BJ (cell line): ENCODE measurements around the gene LRRC8B. TPM values are rescaled to one million over a fixed set of nuclear protein-coding genes. Genes with fewer than 3 reads are reported as not detected.

Experiments used
- CTCF ChIA-PET: fragments of 350-600 bp; formaldehyde crosslinking; extraction: SDS; loops from one replicate; lab custom pipeline; 2021; ENCODE audit warnings: antibody characterized with exemption, inconsistent platforms; lab: Yijun Ruan, JAX
- POLR2A ChIA-PET: fragments of 300-600 bp; sonication (Branson Sonifier 250); formaldehyde crosslinking; extraction: SDS; loops from one replicate; lab custom pipeline; 2021; ENCODE audit warnings: antibody characterized with exemption; lab: Charles Lee
- DNase-seq: peaks from one replicate; pipeline ENCODE4 v3.0.0-alpha.2; 2011; ENCODE audit warnings: low read depth
- H3K27me3 ChIP-seq: 2 replicates; pipeline ENCODE4 v1.6.0; 2011; ENCODE audit warnings: low read length; ENCODE audit not compliant: control insufficient read depth, insufficient read depth
- H3K36me3 ChIP-seq: 2 replicates; pipeline ENCODE4 v1.5.1; 2011; ENCODE audit warnings: low read length; ENCODE audit not compliant: control insufficient read depth, insufficient read depth
- H3K4me3 ChIP-seq: 2 replicates; pipeline ENCODE4 v1.5.1; 2011; ENCODE audit warnings: low read depth, mild to moderate bottlenecking, control low read depth, low read length
- polyA plus RNA-seq: library from polyadenylated mRNA; depleted of rRNA; stranded (reverse); fragments of >200 nt; gene quantifications from 2 replicates; pipeline ENCODE4 v1.2.3, GENCODE V29; 2011
- TF ChIP-seq, protein P1 (sequence below): IDR thresholded peaks from 2 replicates; pipeline ENCODE4 v1.5.1; 2011; ENCODE audit warnings: low read depth, mild to moderate bottlenecking, control low read depth, inconsistent platforms, low read length, moderate library complexity; ENCODE audit not compliant: insufficient read depth

Gene LRRC8B
- polyA plus RNA-seq, 1 experiment: 0.22 TPM

DNA sequence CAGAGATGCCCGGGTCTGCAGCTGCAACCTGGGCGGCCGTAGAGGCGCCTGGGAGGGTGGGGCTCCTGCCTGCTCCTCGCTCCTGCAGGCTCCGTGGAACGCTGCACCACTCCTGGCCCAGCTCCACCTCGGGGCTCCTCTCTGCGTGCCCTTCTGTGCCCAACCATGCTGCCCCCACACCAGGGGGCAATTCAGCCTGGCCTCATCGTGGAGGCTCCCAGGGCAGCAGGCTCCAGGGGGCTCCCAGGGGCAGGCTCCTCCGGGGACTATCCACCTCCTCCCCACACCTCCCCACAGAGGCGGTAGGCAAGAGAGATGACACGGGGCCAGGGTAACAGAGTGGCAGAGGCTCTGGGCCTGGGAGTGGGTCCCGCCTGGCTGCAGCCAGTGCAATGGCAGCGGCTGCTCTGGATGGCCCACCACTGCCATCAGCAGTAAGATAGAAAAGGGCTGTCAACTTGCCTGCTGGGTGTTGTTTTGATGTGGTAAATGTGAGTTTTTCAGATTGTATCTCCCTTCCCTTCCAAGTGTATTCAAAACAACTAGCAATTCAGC is 85.9 kb downstream of the LRRC8B start:
- Histone ChIP-seq H3K4me3 (no peak overlapping the region), H3K27me3 (no peaks in the 10 kb centered on the region), H3K36me3 (no peaks in the 10 kb centered on the region)
- DNase-seq: no peak
- CTCF ChIA-PET: no interaction called here
- TF ChIP-seq, protein P1, sequence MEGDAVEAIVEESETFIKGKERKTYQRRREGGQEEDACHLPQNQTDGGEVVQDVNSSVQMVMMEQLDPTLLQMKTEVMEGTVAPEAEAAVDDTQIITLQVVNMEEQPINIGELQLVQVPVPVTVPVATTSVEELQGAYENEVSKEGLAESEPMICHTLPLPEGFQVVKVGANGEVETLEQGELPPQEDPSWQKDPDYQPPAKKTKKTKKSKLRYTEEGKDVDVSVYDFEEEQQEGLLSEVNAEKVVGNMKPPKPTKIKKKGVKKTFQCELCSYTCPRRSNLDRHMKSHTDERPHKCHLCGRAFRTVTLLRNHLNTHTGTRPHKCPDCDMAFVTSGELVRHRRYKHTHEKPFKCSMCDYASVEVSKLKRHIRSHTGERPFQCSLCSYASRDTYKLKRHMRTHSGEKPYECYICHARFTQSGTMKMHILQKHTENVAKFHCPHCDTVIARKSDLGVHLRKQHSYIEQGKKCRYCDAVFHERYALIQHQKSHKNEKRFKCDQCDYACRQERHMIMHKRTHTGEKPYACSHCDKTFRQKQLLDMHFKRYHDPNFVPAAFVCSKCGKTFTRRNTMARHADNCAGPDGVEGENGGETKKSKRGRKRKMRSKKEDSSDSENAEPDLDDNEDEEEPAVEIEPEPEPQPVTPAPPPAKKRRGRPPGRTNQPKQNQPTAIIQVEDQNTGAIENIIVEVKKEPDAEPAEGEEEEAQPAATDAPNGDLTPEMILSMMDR: no peak
- POLR2A ChIA-PET: no interaction called here

DNA sequence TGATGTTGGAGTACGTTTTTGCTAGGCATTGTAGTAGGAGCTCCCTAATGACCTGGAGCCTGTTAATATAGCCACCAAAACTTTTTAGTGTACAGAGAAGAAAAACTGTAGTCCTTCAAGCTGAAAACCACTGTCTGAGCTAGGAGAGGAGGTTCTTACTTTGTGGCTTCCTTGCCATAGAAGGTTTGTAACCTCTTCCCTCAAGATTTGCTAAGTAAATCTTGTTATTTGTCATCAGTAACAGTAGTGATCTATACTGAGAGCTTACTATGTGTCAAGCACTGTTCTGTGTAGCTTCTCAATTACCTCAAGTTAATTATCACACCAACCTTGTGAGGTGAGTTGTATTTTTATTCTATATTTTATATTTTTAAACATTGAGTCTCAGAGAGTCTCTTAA is 87.1 kb downstream of the LRRC8B start:
- TF ChIP-seq, protein P1: no peak
- H3K36me3 ChIP-seq: no peaks in the 10 kb centered on the region
- H3K27me3 ChIP-seq: no peaks in the 10 kb centered on the region
- no peak overlapping the region for H3K4me3 ChIP-seq
- CTCF ChIA-PET: interaction anchor here (0.6 to 1.1 kb wide), 4 partner anchors 9 to 34 kb away, joined by 3 to 6 read pairs (median 4); no protein-coding TSS in a partner anchor
- POLR2A ChIA-PET: no interaction called here
- no peak for DNase-seq

DNA sequence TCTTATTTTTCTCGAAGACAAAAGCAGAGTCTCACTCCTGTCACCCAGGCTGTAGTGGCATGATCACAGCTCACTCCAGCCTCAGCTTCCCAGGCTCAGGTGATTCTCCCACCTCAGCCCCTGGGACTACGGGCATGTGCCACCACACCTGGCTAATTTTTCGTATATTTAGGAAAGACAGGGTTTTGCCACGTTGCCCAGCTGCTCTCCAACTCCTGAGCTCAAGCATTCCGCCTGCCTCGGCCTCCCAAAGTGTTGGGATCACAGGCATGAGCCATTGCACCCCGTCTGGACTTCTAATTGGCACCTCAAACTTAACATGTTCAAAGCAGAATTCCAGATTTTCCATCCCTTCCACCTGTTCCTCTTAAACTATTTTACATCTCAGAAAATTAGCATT is 89.3 kb downstream of the LRRC8B start:
- H3K4me3 ChIP-seq: no peak overlapping the region
- H3K27me3 ChIP-seq: no peaks in the 10 kb centered on the region
- POLR2A ChIA-PET: no interaction called here
- DNase-seq: no peak
- H3K36me3 ChIP-seq: no peaks in the 10 kb centered on the region
- CTCF ChIA-PET: interaction anchor here (0.7 to 2.8 kb wide), 5 partner anchors 9 to 149 kb away, joined by 3 to 13 read pairs (median 3); no protein-coding TSS in a partner anchor
- TF ChIP-seq, protein P1: no peak

DNA sequence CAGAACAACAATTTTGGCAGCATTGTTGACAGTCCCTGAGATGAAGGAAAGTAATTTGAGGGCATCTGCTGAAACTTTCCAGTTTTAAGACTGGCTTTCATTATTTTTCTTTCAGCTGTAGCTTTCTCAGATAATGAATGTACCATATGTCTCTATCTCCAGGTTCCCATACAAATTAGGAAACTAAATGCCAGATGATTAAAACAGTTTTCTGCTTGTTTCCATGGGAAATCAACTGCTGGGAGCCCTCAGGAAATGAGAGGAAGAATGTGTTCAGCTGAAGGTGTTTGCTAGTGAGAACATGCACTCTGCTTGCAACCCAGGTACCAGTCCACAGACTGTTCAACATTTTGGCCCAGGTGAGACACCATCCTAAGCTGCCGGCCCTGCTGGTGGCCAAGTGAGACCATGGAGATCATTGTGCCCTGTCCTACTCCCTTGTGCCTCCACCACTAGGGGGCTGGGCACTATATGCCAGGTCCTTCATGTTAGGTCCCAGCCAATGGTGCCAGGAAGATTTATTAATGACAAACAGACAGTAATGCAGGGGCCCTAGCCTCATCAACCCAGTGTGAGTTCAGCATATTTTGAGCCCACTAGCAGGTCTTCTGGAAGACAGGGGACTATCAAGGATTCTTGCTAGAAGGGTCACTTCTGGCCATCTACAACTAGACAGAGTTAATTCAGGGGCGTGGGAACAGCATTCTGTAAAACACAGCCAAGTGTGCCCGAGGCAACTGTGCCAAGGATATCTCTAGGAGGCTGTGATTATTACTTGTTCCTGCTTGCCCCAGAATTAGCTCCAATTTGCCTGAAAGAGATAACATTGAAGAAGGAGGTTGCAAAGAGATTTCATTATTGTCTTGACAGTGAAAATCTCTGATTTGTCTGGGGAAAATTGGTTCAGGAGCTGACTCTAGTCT is 91.3 kb downstream of the LRRC8B start:
- Histone ChIP-seq H3K36me3 (no peaks in the 10 kb centered on the region), H3K27me3 (no peaks in the 10 kb centered on the region), H3K4me3 (no peak overlapping the region)
- ChIA-PET POLR2A (interaction anchor here (0.7 kb wide), 1 partner anchor 22 kb away, joined by 3 read pairs; no protein-coding TSS in a partner anchor), CTCF (interaction anchor here (0.9 to 2.8 kb wide), 9 partner anchors 9 to 147 kb away, joined by 3 to 13 read pairs (median 5); no protein-coding TSS in a partner anchor)
- TF ChIP-seq, protein P1: peak; percentile 44
- no peak for DNase-seq
